Measurements from ENCODE around the gene KAZALD1. TPM values are rescaled to one million over a fixed set of nuclear protein-coding genes. Genes with fewer than 3 reads are reported as not detected.

The KAZALD1 gene
- total and polyA plus RNA-seq, 11 donors: 1.9 to 11.1 (median 7.4) TPM

DNA sequence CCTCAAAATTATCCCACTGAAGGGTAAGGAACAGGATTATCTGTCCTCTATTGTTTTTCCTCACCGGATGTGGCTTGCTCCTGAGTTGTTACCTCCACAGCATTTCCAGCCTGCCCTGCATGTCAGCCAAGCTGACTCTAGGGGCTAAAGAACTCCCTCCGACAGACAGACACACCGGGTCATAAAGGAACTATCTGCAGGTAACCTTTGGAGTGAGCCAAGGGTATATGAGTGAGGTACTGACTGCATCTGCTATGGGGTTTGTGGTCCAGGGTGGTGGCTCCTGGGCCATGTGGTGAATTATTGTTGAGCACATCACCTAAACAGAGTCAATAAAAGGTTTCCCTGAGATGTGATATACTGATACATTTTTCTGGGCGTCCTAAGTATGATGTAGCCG, 6.9 kb upstream of the KAZALD1 start:
- ATAC-seq: no peak
- no peak for DNase-seq
- Histone ChIP-seq H3K9me3 (no peaks in the 10 kb centered on the region), H3K4me3 (no peak overlapping the region), H3K36me3 (no peaks in the 10 kb centered on the region), H3K27me3 (peaks cover 5 to 24% (median 14%) of the 10 kb centered on the region in 9 donors), H3K4me1 (peaks cover 0 to 14% (median 8%) of the 10 kb centered on the region in 12 donors), H3K27ac (no peak overlapping the region)
- intact Hi-C loops (cut with DNase I): loop anchor here in 6 of 10 donors (5.0 to 10.0 kb wide), 3 partner anchors 87 to 532 kb away; partner anchors contain the start of genes DPCD (in 1 of the 6) and POLL (in 1 of the 6)
- TF ChIP-seq POLR2A (IDR thresholded peaks at IDR 0.05): no peak
- 83 to 91% (median 87%) methylated on average over 5 of the region's 5 CpGs for WGBS, 4 donors

- intact Hi-C loops (cut with DNase I): loop anchor here in 3 of 10 donors (5.0 to 10.0 kb wide), 2 partner anchors 87 to 89 kb away; no protein-coding TSS in a partner anchor
- TF ChIP-seq POLR2A (IDR thresholded peaks at IDR 0.05): no peak
- no peak for TF ChIP-seq CTCF (IDR thresholded peaks at IDR 0.05)
These were observed 6.4 kb upstream of the KAZALD1 start for GRCh38 chr10:101055411-101055810.

GRCh38 chr10:101056365-101057151, 5.2 kb upstream of the KAZALD1 start:
- ATAC-seq (no peak), DNase-seq (no peak)
- peaks cover 0 to 17% (median 10%) of the 10 kb centered on the region in 12 donors for H3K4me1 ChIP-seq
- intact Hi-C loops (cut with DNase I): loop anchor here in 3 of 10 donors (5.0 to 10.0 kb wide), 2 partner anchors 86 to 88 kb away; no protein-coding TSS in a partner anchor
- no peak overlapping the region for H3K4me3 ChIP-seq
- no peak for TF ChIP-seq CTCF (IDR thresholded peaks at IDR 0.05)
- no peak for TF ChIP-seq POLR2A (IDR thresholded peaks at IDR 0.05)
- WGBS, 4 donors: 94 to 96% (median 95%) methylated on average over 4 of the region's 4 CpGs
- peaks cover 0 to 8% (median 0%) of the 10 kb centered on the region in 9 donors for H3K27me3 ChIP-seq
- no peaks in the 10 kb centered on the region for H3K9me3 ChIP-seq
- H3K27ac ChIP-seq: no peak overlapping the region
- no peaks in the 10 kb centered on the region for H3K36me3 ChIP-seq

More at GRCh38 chr10:101055411-101055810, 6.4 kb upstream of the KAZALD1 start:
- no peak for ATAC-seq
- Histone ChIP-seq H3K4me3 (no peak overlapping the region), H3K27ac (no peak overlapping the region), H3K9me3 (no peaks in the 10 kb centered on the region), H3K36me3 (no peaks in the 10 kb centered on the region), H3K4me1 (peaks cover 0 to 14% (median 7%) of the 10 kb centered on the region in 12 donors), H3K27me3 (peaks cover 4 to 18% (median 9%) of the 10 kb centered on the region in 9 donors)
- 78 to 96% (median 89%) methylated on average over 4 of the region's 4 CpGs for whole genome bisulfite sequencing, 4 donors
- no peak for DNase-seq

DNA sequence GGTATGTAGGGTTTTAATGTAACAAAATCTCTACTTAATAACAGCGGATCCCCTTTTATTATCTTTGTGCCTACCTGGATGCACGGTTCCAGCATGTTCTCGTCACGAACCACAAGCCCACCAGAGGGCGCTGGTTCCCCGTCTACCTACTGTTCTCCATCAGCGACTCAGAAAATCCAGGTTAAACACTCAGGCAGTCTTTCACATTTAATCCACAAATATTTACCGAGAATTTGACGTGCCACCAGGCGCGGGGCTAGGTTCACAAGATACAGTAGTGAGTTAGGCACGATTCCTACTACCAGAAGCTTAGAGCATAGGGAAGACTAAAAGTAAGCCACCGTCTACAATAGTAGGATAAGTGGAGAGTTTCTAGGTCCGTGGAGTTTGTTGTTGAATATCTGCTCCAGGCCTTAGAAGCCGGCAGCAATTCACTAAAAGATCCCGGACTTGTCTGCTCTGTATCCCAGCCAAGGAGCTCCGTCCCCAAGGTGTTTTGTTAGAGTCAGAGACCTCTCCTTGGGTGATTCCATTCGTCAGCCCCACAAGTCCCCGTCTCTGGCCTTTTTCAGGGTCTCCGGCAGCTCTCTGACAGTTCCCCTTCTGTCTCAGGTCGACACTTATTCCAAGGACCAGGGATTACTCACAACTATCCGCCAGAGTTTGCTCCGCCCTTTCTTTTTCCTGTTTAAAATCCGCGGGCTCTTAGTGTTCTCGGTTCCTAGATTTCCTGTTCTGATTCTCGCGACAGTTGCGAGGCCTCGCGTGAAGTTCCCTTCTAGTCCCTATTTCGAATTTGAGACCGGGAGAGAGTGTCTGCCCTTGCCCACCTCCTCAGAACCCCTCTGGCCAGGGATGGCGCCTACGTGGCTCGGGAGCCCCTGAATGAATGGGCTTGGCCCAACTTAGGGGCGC, 1.5 kb upstream of the KAZALD1 start:
- peak; percentile 72 to 79 (median 76) for ATAC-seq
- H3K36me3 ChIP-seq: no peaks in the 10 kb centered on the region
- WGBS, 4 donors: 0 to 1% (median 0%) methylated on average over 36 to 37 of the region's 37 CpGs
- peaks cover 0 to 19% (median 0%) of the 10 kb centered on the region in 9 donors for H3K27me3 ChIP-seq
- TF ChIP-seq CTCF (IDR thresholded peaks at IDR 0.05) (peak; percentile 81 to 96 (median 88)), POLR2A (IDR thresholded peaks at IDR 0.05) (no peak)
- intact Hi-C loops (cut with DNase I): loop anchor here in 4 of 10 donors (2.0 to 10.0 kb wide), 4 partner anchors 17 to 65 kb away; partner anchors contain the start of gene LZTS2 (in 3 of the 4)
- H3K9me3 ChIP-seq: no peaks in the 10 kb centered on the region
- peak; percentile 89 to 96 (median 93) for DNase-seq
- H3K27ac ChIP-seq: peak overlapping the region; percentile 92 to 100 (median 98)
- H3K4me3 ChIP-seq: peak overlapping the region; percentile 59 to 88 (median 78)
- peaks cover 0 to 50% (median 36%) of the 10 kb centered on the region in 12 donors for H3K4me1 ChIP-seq
